Thoracic aorta (tissue), 2 donors: ENCODE results near the gene LRCOL1. TPM values are rescaled to one million over a fixed set of nuclear protein-coding genes. Genes with fewer than 3 reads are reported as not detected.

Experiments
- total RNA-seq, 2 donors: library from RNA; depleted of rRNA; stranded (reverse); fragments of >200 nt; gene quantifications; one replicate each; pipeline versions ENCODE4 v1.1.0 to v1.2.3, GENCODE V29; 2016

The LRCOL1 gene
- total RNA-seq, 2 donors from 2014 or later: not detected

Other genes starting within 250 kb of the LRCOL1 start
- 10 to 100 TPM; 20.2 to 22.5 TPM for gene FBRSL1, start 120.4 kb downstream of the LRCOL1 start, total RNA-seq
- gene P2RX2, start 8.2 kb upstream of the LRCOL1 start, total RNA-seq: not detected
- 10 to 100 TPM; 41.3 to 45.7 TPM for gene POLE, start 76.8 kb upstream of the LRCOL1 start, total RNA-seq
- 10 to 100 TPM; 56.9 to 62.7 TPM for gene PXMP2, start 77.0 kb upstream of the LRCOL1 start, total RNA-seq
- gene PGAM5, start 100.3 kb upstream of the LRCOL1 start, total RNA-seq: 10 to 100 TPM; 21.5 to 24.2 TPM
- gene ANKLE2, start 151.2 kb upstream of the LRCOL1 start, total RNA-seq: 100 to 1,000 TPM in 1 of 2 donors, 10 to 100 TPM in 1; 78.0 to 104 TPM
- gene GOLGA3, start 218.3 kb upstream of the LRCOL1 start, total RNA-seq: 100 to 1,000 TPM; 125 to 137 TPM